GM19240 (cell line): ENCODE data around the gene TAS2R43.
"Not testable (repeated sequence)": the region's sequence is repeated elsewhere in the genome, so short reads cannot be mapped to it uniquely, and the experiment has no call there.

Experiments
- DNase-seq: peaks from one replicate; pipeline ENCODE4 v3.0.0; 2011; ENCODE audit warnings: low spot score; ENCODE audit not compliant: insufficient read length

Gene TAS2R43

DNA sequence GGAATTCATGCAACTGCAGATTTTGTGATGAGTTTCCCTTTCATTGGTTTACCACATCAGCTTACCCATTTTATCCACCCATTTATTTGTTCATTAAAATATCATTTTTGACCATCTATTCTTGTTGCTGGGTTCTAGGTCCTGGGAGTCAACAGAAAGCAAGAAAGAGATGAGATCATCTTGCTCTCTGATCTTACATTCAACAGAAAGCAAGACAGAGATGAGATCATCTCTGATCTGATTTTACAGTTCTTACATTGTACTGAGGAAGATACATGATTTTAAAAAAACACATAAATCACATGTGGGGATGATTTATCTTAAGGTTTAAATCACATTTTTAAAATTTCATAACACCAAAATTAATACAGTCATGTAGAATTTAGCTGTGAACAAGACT is 32.3 kb downstream of the TAS2R43 start:
- DNase-seq = no peak

DNA sequence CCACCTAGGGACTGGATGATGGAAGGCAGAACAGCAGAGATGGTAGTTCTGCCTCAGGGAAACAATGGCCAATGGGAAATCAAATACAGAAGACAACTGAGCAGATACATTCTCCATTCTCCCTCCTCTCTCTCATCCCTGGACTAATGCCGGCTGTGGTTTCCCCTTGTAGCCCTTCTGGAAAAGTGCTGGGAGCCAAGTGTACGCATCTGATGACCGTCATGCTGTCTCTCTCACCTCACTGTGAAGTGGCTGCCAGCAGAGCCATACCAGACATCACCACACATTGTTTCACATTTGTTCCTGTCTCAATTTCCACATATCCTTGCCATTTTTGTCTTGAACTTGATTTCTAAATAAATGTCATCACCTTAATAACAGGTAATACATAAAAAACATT is 33.1 kb downstream of the TAS2R43 start:
- no peak for DNase-seq

DNA sequence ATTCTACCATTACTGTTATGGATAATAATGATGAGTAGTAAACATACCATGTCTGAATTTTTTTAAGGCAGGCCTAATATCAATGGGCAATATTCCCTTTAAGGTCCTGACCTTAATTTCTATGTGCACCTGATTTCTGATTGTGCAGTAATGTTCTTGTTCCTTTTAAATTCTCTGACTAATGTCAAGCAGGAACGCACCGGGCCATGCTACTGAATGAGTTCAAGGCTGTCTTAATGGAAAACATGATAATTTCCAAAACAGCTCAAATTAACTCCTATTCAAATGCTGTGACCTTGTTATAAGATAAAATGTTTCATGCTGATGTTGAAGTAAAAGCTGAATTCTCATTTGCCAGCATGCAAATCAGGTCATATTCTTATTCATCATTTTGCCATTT is 36.8 kb downstream of the TAS2R43 start:
- no peak for DNase-seq

DNA sequence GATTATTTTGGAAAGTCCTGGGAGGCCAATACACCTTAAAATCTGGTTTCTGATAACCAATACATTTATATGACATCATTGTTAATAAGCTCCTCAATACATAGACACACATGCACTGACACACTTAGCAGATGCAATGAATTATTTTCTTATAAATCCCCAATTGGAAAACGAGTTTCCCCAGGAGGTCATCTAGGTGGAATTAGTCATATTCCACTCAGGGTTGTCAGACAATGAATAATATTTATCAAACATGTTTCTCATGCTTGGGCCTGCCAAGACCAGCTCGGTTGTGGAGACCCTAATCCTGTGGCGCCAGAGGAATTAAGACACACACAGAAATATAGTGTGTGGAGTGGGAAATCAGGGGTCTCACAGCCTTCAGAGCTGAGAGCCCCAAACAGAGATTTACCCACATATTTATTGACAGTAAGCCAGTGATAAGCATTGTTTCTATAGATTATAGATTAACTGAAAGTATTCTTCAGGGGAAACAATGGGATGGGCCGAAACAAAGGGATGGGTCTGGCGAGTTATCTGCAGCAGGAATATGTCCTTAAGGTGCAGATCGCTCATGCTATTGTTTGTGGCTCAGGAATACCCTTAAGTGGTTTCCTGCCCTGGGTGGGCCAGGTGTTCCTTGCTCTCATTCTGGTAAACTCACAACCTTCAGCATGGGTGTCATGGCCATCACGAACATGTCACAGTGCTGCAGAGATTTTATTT is 42.1 kb downstream of the TAS2R43 start:
- DNase-seq = not testable (repeated sequence)

DNA sequence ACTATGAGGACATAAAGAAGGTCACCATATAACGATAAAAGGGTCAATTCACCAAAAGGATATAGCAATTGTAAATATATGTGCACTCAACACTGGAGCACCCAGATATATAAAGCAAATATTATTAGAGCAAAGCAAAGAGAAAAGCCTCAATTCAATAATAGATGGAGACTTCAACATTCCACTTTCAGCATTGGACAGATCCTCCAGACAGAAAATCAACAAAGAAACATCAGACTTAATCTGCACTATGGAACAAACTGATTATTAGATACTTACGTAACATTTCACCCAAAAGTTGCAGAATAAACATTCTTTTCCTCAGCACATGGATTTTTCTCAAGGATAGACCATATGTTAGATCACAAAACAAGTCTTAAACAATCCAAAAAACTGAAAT is 50.7 kb downstream of the TAS2R43 start:
- DNase-seq = not testable (repeated sequence)
